NCI-H748 treated with DMSO at 0.1 percent for 48 hours (cell line): ENCODE measurements around the gene GIMAP6.
"Not testable (repeated sequence)": the region's sequence is repeated elsewhere in the genome, so short reads cannot be mapped to it uniquely, and the experiment has no call there.

Experiments used
- DNase-seq: peaks from one replicate; lab custom pipeline; 2025; lab: John Stamatoyannopoulos, UW

GIMAP6 gene

DNA sequence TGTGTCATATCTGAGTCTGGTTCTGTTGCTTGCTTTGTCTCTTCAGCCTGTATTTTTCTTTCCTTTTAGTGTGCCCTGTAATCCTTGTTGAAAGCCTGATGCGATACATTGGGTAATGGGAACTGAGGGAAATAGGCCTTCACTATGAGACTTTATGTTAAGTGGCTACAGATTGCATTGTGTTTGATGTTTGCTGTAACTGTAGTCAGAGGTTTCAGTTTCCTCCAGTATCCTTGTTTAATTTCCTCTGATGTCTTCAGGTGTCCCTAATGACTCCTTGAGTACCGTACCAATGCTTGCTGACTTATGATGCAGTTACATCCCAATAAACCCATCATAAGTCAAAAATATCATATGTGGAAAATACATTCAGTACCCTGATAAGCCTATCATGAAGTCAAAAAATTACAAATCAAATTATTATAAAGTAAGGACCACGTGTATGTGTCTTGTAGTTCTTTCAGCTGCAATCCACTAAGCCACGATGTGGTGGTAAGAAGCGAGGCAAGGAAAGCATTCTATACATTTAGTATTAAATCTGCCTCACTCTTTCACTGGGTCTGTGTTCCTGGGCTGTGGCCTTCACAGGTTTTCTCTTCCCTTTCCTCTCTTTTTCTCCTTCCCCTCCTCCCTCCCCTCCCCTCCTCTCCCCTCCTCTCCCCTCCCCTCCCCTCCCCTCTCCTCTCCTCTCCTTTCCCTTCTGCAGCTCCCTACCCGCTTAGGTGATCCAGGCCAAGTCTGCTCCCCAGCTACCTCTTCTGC lies 13.3 kb upstream of the GIMAP6 start:
- no peak for DNase-seq

DNA sequence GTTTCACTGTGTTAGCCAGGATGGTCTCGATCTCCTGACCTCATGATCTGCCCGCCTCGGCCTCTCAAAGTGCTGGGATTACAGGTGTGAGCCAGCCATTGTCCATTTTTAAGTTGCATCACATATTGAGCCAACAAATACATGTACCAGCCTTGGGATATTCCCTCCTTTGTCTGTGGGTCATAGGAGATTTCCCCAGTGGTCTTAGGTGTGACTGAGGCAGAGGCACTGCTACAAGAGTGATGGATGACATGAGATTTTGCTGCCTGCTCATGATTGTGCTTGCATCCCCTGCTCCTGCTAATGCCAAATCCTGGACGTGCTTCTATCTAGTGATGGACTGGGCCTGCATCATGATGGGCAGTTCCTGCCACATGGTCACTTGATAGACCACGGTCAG lies 10.7 kb upstream of the GIMAP6 start:
- no peak for DNase-seq

DNA sequence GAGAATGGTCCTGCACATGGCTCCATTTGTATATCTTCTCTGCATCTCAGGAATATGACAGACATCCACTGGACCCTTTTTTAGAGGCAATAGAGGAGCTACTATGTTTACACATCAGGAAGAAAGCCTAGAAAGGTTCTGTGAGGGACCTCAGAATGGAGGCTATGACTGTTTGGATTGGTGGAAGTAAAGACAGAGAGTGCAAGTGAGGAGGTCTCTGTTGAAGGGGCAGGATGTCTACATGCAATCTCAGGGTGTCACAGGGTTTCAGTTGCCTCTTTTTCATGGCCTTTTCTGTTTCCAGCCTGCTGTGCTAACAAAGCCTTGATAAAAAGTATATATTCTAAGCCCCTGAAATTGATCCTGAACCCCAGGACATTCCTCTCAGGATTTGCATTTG lies 9.7 kb upstream of the GIMAP6 start:
- no peak for DNase-seq

DNA sequence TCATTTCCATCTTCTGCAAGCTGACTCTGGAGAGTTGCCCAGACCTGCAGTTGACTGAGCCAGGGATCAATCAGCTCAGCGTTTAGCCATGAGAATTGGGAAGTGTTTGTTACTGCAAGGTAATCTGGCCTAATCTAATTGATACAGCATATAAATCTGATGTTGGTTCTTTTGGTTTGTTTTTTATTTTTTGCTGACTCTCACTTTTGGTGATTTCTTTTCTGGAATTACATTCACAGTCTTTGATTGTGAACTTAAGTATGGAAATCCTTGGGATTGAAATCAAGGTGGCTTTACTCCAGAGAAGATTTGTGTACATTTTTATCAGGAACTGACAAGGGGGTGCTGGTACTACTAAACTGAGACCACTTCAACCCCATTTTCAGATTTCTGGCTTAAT lies 1.7 kb upstream of the GIMAP6 start:
- no peak for DNase-seq

DNA sequence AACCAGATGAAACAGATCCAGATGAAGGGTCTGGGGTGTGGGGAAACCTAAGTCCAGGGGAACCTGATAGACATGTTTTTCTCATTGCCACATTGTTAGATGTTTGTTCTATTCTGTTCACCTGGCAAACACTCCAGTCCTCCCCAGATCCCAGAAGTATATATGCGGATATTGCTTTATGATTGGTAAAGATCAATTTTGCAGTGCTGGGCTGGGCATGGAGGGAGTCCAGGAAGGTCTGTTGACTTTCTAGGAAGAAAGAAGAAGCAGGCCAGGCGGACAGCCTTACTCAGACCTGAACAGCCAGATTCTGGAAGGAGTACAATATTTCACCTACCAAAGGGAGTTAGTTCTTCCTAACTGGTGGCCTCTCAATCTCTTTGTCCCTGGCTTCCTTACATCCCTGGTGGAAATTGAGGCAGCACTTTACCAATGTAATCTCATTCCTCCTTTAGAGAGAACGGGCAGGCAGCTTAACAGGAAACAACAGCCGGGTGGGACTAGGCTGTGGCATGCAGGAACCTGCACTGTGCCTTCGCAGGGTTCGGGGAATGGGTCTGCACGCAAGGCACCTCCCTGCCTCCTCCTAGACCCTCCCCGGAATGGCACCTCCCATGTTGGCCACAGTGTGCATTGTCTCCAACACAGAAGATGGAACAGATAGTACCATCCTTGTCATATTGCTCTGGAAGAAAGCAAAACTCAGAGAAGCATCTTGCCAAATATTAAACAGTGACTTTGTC lies 930 bp downstream of the GIMAP6 start:
- no peak for DNase-seq

DNA sequence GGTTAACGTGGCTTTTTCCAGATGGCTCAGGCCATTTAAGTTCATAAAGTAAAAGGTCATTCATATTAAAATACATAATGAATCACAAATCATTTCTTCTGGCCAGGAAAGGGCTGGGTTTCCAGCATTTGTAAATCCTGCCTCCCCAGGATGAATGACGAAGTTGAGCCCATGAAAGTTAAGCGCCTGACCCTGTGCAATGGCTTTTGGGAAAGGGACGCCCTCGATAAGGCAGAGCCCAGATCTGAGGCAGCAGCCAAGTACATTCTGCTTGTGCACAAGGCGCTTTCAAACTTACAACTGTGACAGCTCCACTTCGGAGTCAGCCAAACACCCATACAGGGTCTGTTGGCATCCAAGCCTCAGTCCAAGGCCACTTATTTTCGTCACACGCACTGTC lies 2.8 kb downstream of the GIMAP6 start:
- DNase-seq: no peak

DNA sequence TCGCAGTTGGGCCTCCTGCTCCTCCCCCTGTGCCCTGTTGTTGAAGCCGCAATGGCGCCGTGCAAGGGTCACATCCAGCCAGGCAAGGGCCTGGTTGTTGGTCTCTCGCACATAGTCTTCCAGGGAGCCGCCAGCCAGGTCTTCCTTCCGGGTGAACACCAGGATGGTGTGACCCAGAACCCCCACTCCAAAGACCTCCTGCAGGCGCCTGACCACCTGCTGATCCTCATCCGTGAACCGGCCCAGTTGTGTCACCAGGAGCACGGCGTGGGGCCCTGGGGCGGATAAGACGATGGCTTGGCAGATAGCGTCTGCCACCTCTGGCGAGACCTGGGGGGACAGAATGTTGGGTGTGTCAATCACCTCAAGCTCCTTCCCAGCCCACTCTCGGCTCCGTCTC lies 4.2 kb downstream of the GIMAP6 start:
- DNase-seq: no peak

DNA sequence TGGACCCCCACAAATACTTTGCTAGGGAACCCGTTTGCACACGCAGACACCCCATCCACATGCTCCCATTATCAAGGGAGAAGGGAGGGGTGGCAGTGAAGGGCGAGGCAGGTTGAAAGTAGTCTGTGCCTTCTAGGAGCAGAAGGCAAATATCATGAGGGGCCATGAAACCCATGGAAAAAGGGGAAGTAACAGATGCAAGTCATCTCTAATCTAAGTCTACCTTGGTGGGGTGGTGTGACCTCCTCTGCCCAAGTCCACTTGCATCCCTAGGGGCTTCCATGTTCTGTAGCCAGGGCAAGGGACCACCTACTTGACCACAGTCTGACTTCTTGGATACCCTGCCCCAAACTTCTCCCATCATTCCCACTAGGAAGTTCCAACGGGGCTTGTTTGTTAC lies 5.5 kb downstream of the GIMAP6 start:
- no peak for DNase-seq

DNA sequence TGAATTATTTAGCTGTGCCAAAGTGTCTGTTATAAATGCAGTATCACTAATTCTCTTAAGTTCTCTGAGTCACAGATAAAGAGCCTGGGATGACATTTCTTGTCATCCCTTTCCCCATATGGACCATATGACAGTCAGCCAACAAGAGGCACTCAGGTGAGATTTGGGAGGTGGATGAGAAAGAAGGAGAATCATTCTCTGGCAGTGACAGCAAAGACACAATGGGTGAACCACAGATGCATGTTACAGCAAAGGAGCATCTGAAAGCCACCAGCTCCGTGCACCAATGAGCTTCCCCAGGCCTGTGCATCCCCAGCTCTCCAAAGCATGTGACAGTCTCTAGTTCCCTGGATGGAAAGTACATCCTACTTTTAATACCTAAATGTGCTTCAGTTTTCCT lies 10.8 kb downstream of the GIMAP6 start:
- no peak for DNase-seq

DNA sequence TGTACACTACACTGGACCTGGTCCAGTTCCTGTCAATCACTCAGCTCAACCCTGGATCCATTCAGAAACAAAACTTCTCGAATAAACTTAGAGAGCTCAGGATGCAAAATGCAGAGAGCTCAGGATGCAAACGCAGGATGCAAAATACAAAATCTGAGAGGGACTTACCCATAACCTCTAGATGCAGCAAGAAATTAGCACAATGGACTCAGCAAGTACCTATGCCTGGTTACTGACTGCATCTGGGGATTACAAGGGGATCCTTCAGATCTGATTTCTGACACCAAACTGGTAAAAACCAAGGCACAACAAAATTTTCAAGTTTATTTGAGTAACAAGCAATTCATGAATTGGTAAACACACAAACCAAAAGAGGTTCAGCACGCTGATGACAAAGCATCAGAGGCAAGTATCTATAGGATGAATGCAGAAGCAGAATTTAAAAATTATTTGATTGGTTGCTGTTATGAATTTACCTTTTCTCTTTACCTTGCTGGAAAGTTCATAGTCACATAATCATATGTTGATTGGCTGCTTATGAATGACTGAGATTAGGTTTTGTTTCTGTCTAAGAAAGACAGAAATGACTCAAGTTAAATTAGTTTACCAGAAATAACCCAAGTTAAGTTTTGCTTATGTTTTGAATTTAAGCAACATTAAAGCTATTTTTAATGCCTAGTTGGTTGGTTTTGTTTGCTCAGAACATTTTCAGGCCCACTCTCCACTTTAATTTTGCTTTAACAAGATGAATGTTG lies 11.4 kb downstream of the GIMAP6 start:
- DNase-seq: no peak

DNA sequence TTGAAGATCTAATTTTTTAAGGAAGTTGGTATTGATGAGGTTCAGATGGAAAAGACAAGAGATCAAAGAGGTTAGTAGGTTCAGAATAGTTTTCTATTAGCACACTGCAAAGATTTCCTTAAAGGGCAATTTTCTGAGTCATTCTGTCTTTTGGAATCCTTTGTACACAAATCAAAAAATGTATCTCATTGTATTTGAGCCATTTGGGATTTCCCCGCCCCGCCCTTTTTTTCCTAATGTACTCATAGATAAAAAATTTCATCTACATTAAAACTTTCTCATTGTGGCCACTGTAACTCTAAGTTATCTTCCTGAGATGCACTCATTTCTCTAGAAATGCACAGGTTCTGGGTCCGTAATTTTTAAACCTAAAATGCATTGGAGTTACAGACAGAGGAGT lies 12.1 kb downstream of the GIMAP6 start:
- DNase-seq: no peak

DNA sequence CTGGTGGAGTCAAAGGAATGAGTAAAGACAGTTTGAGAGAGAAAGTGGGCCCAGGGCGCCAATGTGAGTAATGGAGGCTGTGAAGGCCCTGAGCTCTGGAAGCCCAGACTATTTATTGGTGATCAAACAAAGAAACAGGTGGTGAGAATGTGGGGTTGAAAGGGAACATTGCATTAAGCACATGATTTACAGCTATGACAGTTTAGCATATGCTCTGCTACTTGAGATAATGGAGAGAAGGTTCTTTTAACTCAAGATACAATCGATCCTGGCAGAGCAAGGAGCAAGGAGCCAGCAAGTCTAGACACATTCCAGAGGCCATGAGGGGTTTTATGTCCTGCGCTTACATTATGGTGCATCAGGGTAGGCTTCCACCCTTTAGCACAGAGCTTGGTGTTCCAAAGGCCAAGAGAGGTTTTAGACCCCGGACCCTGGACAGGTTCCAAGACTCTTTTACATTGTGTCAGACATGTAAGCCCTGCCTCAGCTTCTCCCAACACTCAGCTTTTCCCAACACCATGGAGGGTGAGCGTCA lies 16.9 kb downstream of the GIMAP6 start:
- not testable (repeated sequence) for DNase-seq

DNA sequence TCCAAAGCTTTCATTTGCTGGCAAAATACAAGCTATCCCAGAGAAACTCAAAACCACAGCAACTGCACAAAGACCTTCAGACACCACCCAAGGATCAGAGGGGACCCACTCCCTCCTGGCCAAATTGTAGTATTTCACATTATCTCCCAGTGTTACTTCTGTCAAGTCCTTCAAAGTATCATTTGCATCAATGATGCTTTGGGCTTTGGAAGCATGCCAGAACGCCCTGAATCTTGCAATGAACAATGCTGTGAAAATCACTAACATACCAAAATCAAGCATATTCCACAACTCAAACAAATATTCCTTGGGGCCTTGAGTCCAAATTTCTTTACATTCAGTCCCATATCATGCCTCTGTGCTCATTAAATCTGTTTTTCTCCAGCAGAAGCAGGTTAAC lies 17.8 kb downstream of the GIMAP6 start:
- not testable (repeated sequence) for DNase-seq

DNA sequence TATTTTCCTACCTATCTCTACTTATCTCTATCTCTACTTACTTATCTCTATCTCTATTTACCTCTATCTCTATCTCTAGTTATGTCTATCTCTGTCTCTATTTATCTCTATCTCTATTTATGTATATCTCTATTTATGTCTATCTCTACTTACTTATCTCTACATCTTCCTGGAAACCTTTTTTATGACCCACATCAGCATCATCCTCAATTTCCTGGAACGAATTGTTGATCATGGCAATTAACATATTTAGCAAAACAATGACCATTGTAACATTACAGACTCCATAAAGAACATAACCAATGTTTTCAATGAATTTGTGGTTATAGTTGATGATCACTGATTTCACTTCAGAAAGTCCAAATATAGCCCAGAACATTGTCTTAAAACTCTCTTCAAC lies 18.3 kb downstream of the GIMAP6 start:
- no peak for DNase-seq

DNA sequence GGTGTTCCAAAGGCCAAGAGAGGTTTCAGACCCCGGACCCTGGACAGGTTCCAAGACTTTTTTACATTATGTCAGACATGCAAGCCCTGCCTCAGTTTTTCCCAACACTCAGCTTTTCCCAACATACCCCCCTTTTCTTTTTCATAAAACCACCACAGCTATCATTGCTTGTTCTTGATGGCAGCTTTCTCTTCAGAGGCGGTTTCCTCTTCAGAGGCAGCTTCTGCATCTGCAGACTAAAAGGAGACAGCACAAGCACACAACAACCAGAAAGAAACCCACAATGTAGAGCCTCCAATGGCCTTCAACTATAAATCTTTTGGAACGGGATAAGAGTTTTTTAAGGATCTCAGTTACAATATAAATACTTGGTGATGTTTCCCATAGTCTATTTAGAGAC lies 19.3 kb downstream of the GIMAP6 start:
- DNase-seq: no peak

DNA sequence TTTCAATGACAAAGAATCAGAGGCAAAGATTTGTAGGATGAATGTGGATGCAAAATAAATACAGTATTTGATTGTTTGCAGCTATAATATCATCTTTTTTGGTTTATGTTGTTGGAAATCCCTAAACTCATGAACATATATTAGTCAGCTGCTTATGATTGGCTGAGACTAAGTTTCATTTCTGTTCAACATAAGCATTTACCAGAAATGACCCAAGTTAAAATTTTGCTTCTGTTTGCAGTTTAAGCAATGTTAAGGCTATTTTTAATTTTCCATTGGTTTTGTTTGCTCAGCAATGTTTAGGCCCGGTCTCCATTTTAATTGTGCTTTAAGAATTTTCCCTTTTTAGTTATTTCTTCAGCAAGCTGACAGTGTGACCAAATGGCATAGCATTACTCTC lies 22.0 kb downstream of the GIMAP6 start:
- no peak for DNase-seq

DNA sequence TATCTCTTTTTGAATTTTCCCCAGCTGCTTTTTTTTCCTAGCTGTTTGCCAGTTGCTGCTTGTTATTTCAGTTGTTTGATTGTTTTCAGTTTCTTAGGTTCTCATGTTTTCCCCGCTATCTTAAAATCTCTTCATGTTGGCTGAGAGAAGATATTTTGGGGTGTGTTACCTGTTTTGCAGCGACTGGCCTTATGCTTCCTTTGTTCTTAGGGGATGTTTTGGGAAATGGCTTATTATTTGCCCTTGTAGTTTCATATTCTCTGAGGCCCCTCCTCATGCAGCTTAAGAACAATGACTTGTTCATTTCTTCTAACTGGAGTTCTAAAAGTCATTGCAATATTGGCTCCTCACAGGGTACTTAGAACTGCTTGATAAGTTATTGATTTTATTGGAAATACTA lies 28.6 kb downstream of the GIMAP6 start:
- DNase-seq: not testable (repeated sequence)

DNA sequence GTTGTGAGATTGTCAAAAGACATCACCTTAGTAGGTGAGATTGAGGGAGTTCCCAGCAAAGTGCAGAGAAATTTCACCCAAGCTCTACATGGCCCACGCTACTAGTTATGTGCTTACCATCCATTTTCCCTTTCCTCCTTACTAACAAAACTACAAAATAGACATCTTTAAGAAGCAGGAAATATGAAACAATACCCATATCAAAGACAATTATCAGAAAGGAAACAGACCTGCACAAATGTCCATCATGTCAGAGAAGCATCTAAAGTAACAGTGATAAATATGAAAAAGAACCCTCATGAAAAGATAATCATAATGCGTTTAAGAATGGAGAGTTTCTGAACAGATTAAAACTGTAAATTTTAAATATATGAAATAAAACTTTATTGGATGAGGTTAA lies 36.8 kb downstream of the GIMAP6 start:
- no peak for DNase-seq

DNA sequence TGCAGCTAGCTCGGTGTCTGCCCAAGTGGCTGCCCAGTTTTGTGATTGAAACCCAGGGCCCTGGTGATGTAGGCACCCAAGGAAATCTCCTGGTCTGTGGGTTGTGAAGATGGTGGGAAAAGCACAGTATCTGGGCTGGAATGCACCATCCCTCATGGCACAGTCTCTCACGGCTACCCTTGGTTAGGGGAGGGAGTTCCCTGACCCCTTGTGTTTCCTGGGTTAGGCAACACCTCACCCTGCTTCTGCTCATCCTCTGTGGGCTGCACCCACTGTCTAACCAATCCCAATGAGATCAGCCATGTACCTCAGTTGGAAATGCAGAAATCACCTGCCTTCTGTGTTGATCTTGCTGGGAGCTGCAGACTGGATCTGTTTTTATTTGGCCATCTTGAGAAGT lies 37.4 kb downstream of the GIMAP6 start:
- DNase-seq: no peak

DNA sequence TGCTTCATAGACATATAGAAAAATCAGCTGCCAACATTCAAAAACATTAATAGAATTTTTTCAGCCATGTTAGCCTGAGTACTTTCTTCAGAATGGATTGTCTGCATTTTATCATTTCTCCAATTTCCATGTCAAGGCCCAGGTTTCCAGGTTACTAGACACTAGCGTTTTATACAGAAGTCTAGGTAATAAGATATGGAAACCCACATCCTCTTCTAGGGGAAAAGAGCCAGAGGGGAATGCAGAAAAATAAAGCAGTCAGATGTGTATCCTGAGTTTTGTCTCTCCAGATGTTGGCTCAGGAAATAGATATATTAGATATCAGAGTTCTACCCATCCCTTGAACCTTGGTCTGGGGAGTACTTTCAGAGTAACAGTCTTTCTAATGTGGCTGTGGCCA lies 44.6 kb downstream of the GIMAP6 start:
- DNase-seq: no peak

DNA sequence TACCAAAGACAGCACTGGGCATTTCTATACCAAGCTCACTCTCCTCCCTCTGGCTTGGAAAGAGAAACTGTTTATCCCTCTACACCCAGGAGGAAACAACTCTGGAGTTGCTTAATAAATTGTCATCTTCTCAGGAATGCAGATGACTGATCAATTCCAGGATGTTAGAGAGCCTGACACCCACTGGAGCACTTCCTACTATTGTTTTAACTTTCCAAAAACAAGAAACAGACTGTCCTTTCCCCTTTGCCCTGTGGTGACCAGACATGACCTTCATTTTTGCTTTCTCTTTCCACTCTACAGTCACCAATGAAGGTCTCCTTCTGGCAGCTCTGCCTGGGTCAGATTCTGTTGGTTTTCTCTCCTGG lies 45.4 kb downstream of the GIMAP6 start:
- no peak for DNase-seq

DNA sequence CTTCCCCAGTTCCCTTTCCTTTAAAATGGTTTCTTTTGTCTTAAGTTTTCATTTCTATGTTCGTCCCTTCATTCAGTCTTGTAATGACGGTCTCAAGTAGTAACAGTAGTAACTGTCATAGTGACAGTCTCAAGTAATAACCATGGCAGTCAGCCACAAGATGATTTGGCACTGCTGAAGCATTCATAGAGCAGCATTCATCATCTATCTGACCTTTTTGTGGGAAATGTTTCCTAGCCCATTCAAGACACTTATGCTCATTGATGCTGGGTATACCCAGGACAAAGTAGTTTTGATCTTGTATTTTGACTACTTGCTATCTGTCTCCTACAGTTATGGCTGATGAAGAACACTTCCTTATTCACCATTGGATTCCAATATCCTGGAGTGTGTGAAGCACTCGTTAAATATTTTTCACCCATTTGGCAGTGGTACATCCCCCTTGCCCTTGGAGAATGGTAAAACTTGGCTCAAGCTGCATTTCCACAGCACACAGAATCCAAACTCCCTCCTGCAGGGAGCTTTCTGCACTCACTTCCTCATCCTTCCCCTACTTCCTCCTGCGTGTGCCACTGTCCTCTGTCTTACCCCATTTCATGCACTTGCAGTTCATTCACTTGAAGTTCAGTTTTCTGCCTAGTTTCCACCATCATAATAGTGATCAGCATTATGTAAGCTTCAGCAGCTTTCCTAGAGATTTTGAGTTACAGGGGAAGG lies 46.0 kb downstream of the GIMAP6 start:
- no peak for DNase-seq
